Trophoblast cell (in vitro differentiated cells and primary cell): ENCODE results near the gene SLC6A19.

ENCODE experiments used
- DNase-seq, 2 donors: peaks; one replicate each; pipeline ENCODE4 v3.0.0-alpha.2; 2016
- H2AFZ ChIP-seq: 2 replicates; pipeline ENCODE4 v1.6.1; 2013; ENCODE audit warnings: low read length, moderate library complexity, mild to moderate bottlenecking; ENCODE audit not compliant: insufficient read depth, poor library complexity
- H2AK5ac ChIP-seq: 2 replicates; pipeline ENCODE4 v1.6.1; 2013; ENCODE audit warnings: mild to moderate bottlenecking, low read length
- H2BK120ac ChIP-seq: 2 replicates; pipeline ENCODE4 v1.6.1; 2013; ENCODE audit warnings: low read length, mild to moderate bottlenecking, moderate library complexity; ENCODE audit not compliant: insufficient read depth, poor library complexity
- H2BK12ac ChIP-seq: 2 replicates; pipeline ENCODE4 v1.6.1; 2013; ENCODE audit warnings: mild to moderate bottlenecking, low read length, moderate library complexity
- H2BK5ac ChIP-seq: 2 replicates; pipeline ENCODE4 v1.6.1; 2013; ENCODE audit warnings: low read length, low read depth, moderate library complexity, mild to moderate bottlenecking; ENCODE audit not compliant: poor library complexity
- H3K14ac ChIP-seq: 2 replicates; pipeline ENCODE4 v1.6.1; 2013; ENCODE audit warnings: mild to moderate bottlenecking, low read length
- H3K18ac ChIP-seq: 2 replicates; pipeline ENCODE4 v1.6.1; 2013; ENCODE audit warnings: mild to moderate bottlenecking, low read length
- H3K23ac ChIP-seq: 2 replicates; pipeline ENCODE4 v1.6.1; 2013; ENCODE audit warnings: low read length
- H3K27ac ChIP-seq: 2 replicates; pipeline ENCODE4 v1.5.1; 2013; ENCODE audit warnings: low read depth, mild to moderate bottlenecking, inconsistent platforms, low read length, moderate library complexity
- H3K27me3 ChIP-seq: 2 replicates; pipeline ENCODE4 v1.6.1; 2013; ENCODE audit warnings: inconsistent platforms, mild to moderate bottlenecking, low read length, moderate library complexity; ENCODE audit not compliant: insufficient read depth
- H3K36me3 ChIP-seq, 2 experiments: 1 replicate in 1 of 2; 2 replicates in 1 of 2; pipeline ENCODE4 v1.6.1; 2013; ENCODE audit warnings: low read length in 2 of 2, mild to moderate bottlenecking in 2 of 2, moderate library complexity in 1 of 2; ENCODE audit not compliant: insufficient read depth in 2 of 2, control insufficient read depth in 1 of 2
- H3K4ac ChIP-seq: 2 replicates; pipeline ENCODE4 v1.6.1; 2013; ENCODE audit warnings: low read depth, mild to moderate bottlenecking, low read length, moderate library complexity
- H3K4me1 ChIP-seq, 2 experiments: 1 replicate in 1 of 2; 2 replicates in 1 of 2; pipeline ENCODE4 v1.6.1; 2013; ENCODE audit warnings: low read length in 2 of 2, mild to moderate bottlenecking in 2 of 2, moderate library complexity in 1 of 2; ENCODE audit not compliant: insufficient read depth in 2 of 2, control insufficient read depth in 1 of 2
- H3K4me2 ChIP-seq: 2 replicates; pipeline ENCODE4 v1.6.1; 2013; ENCODE audit warnings: inconsistent platforms, mild to moderate bottlenecking, low read length, moderate library complexity
- H3K4me3 ChIP-seq: 2 replicates; pipeline ENCODE4 v1.5.1; 2013; ENCODE audit warnings: mild to moderate bottlenecking, low read depth, low read length, inconsistent platforms
- H3K79me1 ChIP-seq: one replicate; pipeline ENCODE4 v1.6.1; 2013; ENCODE audit warnings: low read length
- H3K79me2 ChIP-seq: 2 replicates; pipeline ENCODE4 v1.6.1; 2013; ENCODE audit warnings: low read length, mild to moderate bottlenecking; ENCODE audit not compliant: control insufficient read depth, insufficient read depth, poor library complexity
- H3K9ac ChIP-seq: 2 replicates; pipeline ENCODE4 v1.6.1; 2013; ENCODE audit warnings: mild to moderate bottlenecking, low read length
- H3K9me3 ChIP-seq: 2 replicates; pipeline ENCODE4 v1.6.1; 2013; ENCODE audit warnings: low read depth, mild to moderate bottlenecking, control low read depth, inconsistent platforms, low read length; ENCODE audit not compliant: insufficient read depth
- H4K12ac ChIP-seq: 2 replicates; pipeline ENCODE4 v1.6.1; 2013; ENCODE audit warnings: low read depth, mild to moderate bottlenecking, low read length, moderate library complexity
- H4K8ac ChIP-seq: 2 replicates; pipeline ENCODE4 v1.6.1; 2013; ENCODE audit warnings: low read depth, mild to moderate bottlenecking, low read length, moderate library complexity
- H4K91ac ChIP-seq: one replicate; pipeline ENCODE4 v1.6.1; 2013; ENCODE audit warnings: low read depth, mild to moderate bottlenecking, low read length, moderate library complexity
- WGBS: extraction: QIAGEN DNeasy Blood & Tissue Kit; methylation state at CpG from one replicate; pipeline ENCODE4 v1.1.7; 2013; ENCODE audit warnings: missing lambda C conversion rate; ENCODE audit not compliant: insufficient read length, insufficient coverage; ENCODE audit errors: extremely low coverage; 5-methylcytosine and 5-hydroxymethylcytosine counted together

The SLC6A19 gene

GRCh38 chr5:1161833-1162229 lies 39.6 kb upstream of the SLC6A19 start:
- Histone ChIP-seq H3K79me2 (no peaks in the 10 kb centered on the region), H2BK120ac (no peak overlapping the region), H3K14ac (no peak overlapping the region), H4K12ac (no peak overlapping the region), H2BK12ac (no peak overlapping the region), H3K79me1 (no peaks in the 10 kb centered on the region), H4K8ac (no peak overlapping the region), H3K4me3 (no peak overlapping the region), H3K4me1 (peaks cover 0 to 3% of the 10 kb centered on the region in 2 experiments), H3K27ac (no peak overlapping the region), H3K9me3 (peaks cover 12% of the 10 kb centered on the region), H2AK5ac (no peak overlapping the region), H3K9ac (no peak overlapping the region), H3K4ac (no peak overlapping the region), H2BK5ac (no peak overlapping the region), H3K23ac (no peak overlapping the region), H3K18ac (no peak overlapping the region), H2AFZ (no peak overlapping the region), H3K27me3 (peaks cover 7% of the 10 kb centered on the region), H4K91ac (no peak overlapping the region), H3K4me2 (no peak overlapping the region), H3K36me3 (no peaks in the 10 kb centered on the region)
- no CpG with 5 or more reads among the region's 19 CpGs for WGBS
- DNase-seq = no peak

DNA sequence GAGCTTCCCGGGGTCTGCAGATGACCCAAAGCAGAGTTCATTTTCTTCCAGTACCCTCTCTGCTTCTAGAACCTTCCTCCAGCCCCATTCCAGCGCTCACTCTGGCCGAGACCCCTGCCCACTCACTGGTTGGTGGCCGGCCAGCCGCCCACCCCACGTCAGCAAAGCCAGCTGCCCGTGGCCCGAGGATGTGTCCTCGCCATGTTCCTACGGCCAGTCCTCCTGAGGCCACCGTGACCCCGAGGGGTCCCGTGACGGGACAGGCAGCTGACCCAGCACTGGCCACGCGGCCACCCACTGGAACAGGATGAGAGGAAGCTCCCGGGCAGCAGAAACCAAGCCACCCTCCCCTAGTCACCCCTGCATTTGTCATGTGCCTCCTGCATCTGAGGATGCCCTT lies 39.1 kb upstream of the SLC6A19 start:
- Histone ChIP-seq H3K18ac (no peak overlapping the region), H2BK5ac (no peak overlapping the region), H3K4me3 (no peak overlapping the region), H4K12ac (no peak overlapping the region), H3K4ac (no peak overlapping the region), H3K27me3 (peaks cover 4% of the 10 kb centered on the region), H3K14ac (no peak overlapping the region), H3K27ac (no peak overlapping the region), H3K4me1 (peaks cover 0 to 3% of the 10 kb centered on the region in 2 experiments), H3K9ac (no peak overlapping the region), H3K23ac (no peak overlapping the region), H3K79me1 (no peaks in the 10 kb centered on the region), H2BK12ac (no peak overlapping the region), H2BK120ac (no peak overlapping the region), H3K79me2 (no peaks in the 10 kb centered on the region), H3K9me3 (peaks cover 7% of the 10 kb centered on the region), H4K8ac (no peak overlapping the region), H3K36me3 (no peaks in the 10 kb centered on the region), H2AK5ac (no peak overlapping the region), H2AFZ (no peak overlapping the region), H3K4me2 (no peak overlapping the region), H4K91ac (no peak overlapping the region)
- DNase-seq = no peak
- no CpG with 5 or more reads among the region's 17 CpGs for WGBS

- Histone ChIP-seq H2AFZ (no peak overlapping the region), H3K4me3 (no peak overlapping the region), H3K36me3 (no peaks in the 10 kb centered on the region), H2BK5ac (no peak overlapping the region), H4K12ac (no peak overlapping the region), H3K79me1 (no peaks in the 10 kb centered on the region), H2BK12ac (no peak overlapping the region), H3K14ac (no peak overlapping the region), H3K79me2 (no peaks in the 10 kb centered on the region), H2AK5ac (no peak overlapping the region), H3K27me3 (no peaks in the 10 kb centered on the region), H3K9ac (no peak overlapping the region), H3K4ac (no peak overlapping the region), H3K4me2 (no peak overlapping the region), H3K9me3 (peaks cover 3% of the 10 kb centered on the region), H2BK120ac (no peak overlapping the region), H3K27ac (no peak overlapping the region), H3K4me1 (peaks cover 0 to 3% of the 10 kb centered on the region in 2 experiments), H3K23ac (no peak overlapping the region), H3K18ac (no peak overlapping the region), H4K8ac (no peak overlapping the region), H4K91ac (no peak overlapping the region)
- DNase-seq = no peak
- no CpG with 5 or more reads among the region's 8 CpGs for WGBS
Observed at GRCh38 chr5:1162751-1163150, 38.6 kb upstream of the SLC6A19 start.

DNA sequence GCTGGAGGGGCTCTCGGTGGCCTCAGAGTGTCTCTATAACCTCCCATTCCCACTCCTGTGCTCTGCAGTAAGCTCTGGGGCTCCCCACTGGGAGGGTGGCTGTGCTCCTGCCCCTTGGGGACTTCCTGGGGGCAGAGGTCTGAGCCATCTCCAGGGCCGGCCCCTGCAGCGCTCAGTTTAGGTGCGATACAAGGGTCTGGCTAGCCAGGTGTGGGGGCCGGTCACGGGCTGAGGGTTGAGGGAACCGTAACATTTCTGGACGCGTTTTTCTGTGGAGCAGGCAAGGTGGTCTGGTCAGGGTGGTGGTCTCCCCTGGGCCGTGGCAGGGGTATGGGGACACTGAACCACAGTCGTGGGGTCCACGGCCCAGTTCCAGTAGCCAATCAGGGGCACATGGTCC lies 38.0 kb upstream of the SLC6A19 start:
- no peak overlapping the region for H3K18ac ChIP-seq
- peaks cover 3% of the 10 kb centered on the region for H3K9me3 ChIP-seq
- H3K27me3 ChIP-seq = no peaks in the 10 kb centered on the region

More for the DNA sequence above, 38.0 kb upstream of the SLC6A19 start:
- DNase-seq = no peak
- H3K4me2 ChIP-seq = no peak overlapping the region
- H2BK5ac ChIP-seq = no peak overlapping the region
- no peak overlapping the region for H4K8ac ChIP-seq
- H4K91ac ChIP-seq = no peak overlapping the region
- no peaks in the 10 kb centered on the region for H3K79me2 ChIP-seq
- H3K14ac ChIP-seq = no peak overlapping the region
- H2BK12ac ChIP-seq = no peak overlapping the region
- H3K23ac ChIP-seq = no peak overlapping the region
- peaks cover 0 to 3% of the 10 kb centered on the region in 2 experiments for H3K4me1 ChIP-seq
- WGBS = no CpG with 5 or more reads among the region's 12 CpGs
- H2BK120ac ChIP-seq = no peak overlapping the region
- no peak overlapping the region for H2AFZ ChIP-seq
- no peaks in the 10 kb centered on the region for H3K79me1 ChIP-seq
- H3K4ac ChIP-seq = no peak overlapping the region
- no peak overlapping the region for H4K12ac ChIP-seq
- H3K9ac ChIP-seq = no peak overlapping the region
- H2AK5ac ChIP-seq = no peak overlapping the region
- H3K27ac ChIP-seq = no peak overlapping the region
- H3K36me3 ChIP-seq = no peaks in the 10 kb centered on the region
- no peak overlapping the region for H3K4me3 ChIP-seq
